ENCODE data around the gene STX18.

- no peak for TF ChIP-seq CTCF (IDR thresholded peaks at IDR 0.05; ENCODE audit: insufficient read depth, low read depth, low read length)
- TF ChIP-seq EZH2 (IDR thresholded peaks at IDR 0.05; ENCODE audit: insufficient read depth, low read length) = no peak
These were observed 101.4 kb downstream of the STX18 start for GRCh38 chr4:4440333-4441061.

Measured in astrocyte (in vitro differentiated cells and primary cell).